GM13977 (cell line): ENCODE measurements around the gene XCR1.
A peak's percentile ranks its signal among the peaks of the same experiment; 100 is the strongest.

ENCODE experiments used
- DNase-seq: peaks from one replicate; pipeline ENCODE4 v3.0.0; 2012; ENCODE audit warnings: low spot score
- CTCF ChIP-seq: IDR thresholded peaks from 2 replicates; pipeline ENCODE4 v1.5.1; 2012; ENCODE audit warnings: mild to moderate bottlenecking, control low read depth; ENCODE audit not compliant: insufficient read depth; ENCODE audit errors: extremely low read depth, missing control alignments
- in situ Hi-C: fragments of 300-500 bp; cut with MboI; formaldehyde crosslinking; loops from one replicate; pipeline ENCODE4 v1.12.0; 2022; ENCODE audit warnings: low sequenced_read_pairs, low pct_unique_long_range_greater_than_20kb, mixed read lengths, inconsistent platforms; ENCODE audit not compliant: unreplicated experiment

Gene XCR1

GRCh38 chr3:45995236-45996192 lies 31.8 kb downstream of the XCR1 start, which contains the start of gene FYCO1:
TSS of gene FYCO1 (minus strand) at chr3:45995824. CDS start at chr3:45984910, 10,914 bp downstream.
- no peak for TF ChIP-seq CTCF
- in situ Hi-C loops = no loop called here
- DNase-seq = peak; percentile 93

GRCh38 chr3:45994419-45995235 lies 32.7 kb downstream of the XCR1 start:
- no peak for TF ChIP-seq CTCF
- in situ Hi-C loops = no loop called here
- peak; percentile 72 for DNase-seq

GRCh38 chr3:45993421-45994027 lies 33.8 kb downstream of the XCR1 start:
- in situ Hi-C loops = no loop called here
- DNase-seq = peak; percentile 30
- no peak for TF ChIP-seq CTCF

- in situ Hi-C loops = no loop called here
- no peak for DNase-seq
- TF ChIP-seq CTCF = no peak
Observed at GRCh38 chr3:45992821-45993221, 34.5 kb downstream of the XCR1 start.

- DNase-seq = no peak
- in situ Hi-C loops = no loop called here
- no peak for TF ChIP-seq CTCF
Observed at GRCh38 chr3:45992133-45992729, 35.1 kb downstream of the XCR1 start.

GRCh38 chr3:45991341-45991740 lies 35.9 kb downstream of the XCR1 start:
- DNase-seq = no peak
- TF ChIP-seq CTCF = no peak
- in situ Hi-C loops = no loop called here
